Upper lobe of left lung (tissue), 4 donors: ENCODE results near the gene TSPAN31.

ENCODE experiments used
- EP300 ChIP-seq, 4 donors: sonication (generic); formaldehyde crosslinking; IDR thresholded peaks; one replicate each; pipeline ENCODE4 v1.5.1; 2017; ENCODE audit warnings: antibody characterized with exemption in 4 of 4, control low read depth in 2 of 4
- POLR2A ChIP-seq, 4 donors: fragments of 450-650 bp; IDR thresholded peaks; one replicate each; pipeline ENCODE4 v1.5.1; 2016 to 2017; ENCODE audit warnings: antibody characterized with exemption in 4 of 4, mild to moderate bottlenecking in 2 of 4

DNA sequence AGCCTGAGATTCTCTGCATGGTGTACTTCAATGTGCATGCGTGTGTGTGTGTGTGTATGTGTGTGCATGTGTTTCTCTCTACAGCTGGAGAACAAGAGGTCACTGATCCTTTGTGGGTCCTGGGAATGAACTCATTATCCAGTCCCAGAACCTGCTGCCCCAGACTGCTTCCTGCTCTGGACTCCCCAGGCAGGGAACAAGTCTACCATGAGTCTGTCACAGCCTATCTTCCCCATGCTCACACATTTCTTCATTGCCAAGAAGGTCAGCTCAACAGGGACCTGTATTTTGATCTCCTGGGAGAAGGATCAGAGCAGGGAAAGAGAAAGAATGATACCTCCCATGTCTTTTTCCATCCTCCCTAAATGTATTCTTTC is 3.4 kb upstream of the TSPAN31 start:
- no peak for TF ChIP-seq POLR2A (IDR thresholded peaks at IDR 0.05)
- TF ChIP-seq EP300 (IDR thresholded peaks at IDR 0.05) = no peak
